HCT116 (cell line): Measurements from ENCODE around the gene COPS9. TPM values are rescaled to one million over a fixed set of nuclear protein-coding genes. Genes with fewer than 3 reads are reported as not detected.

Experiments
- ATAC-seq: fragments of 200-7000 bp; cut with Tn5 transposase; 2 replicates; pipeline ENCODE4 v1.9.1; 2020; ENCODE audit warnings: mild to moderate bottlenecking, moderate library complexity
- BruUV-seq: library from RNA; stranded (reverse); fragments of 400-500 nt; replicated peaks from 2 replicates; lab custom pipeline; 2021; lab: Mats Ljungman, UMichigan
- CTCF ChIA-PET: fragments of 300-600 bp; sonication (Branson Sonifier 250); formaldehyde crosslinking; loops from one replicate; lab custom pipeline; 2021; ENCODE audit warnings: antibody characterized with exemption; lab: Charles Lee
- POLR2A ChIA-PET: fragments of 300-600, 350-600 bp; sonication (Branson Sonifier 250); formaldehyde crosslinking; loops from one replicate; lab custom pipeline; 2021; ENCODE audit warnings: antibody characterized with exemption; lab: Charles Lee
- RAD21 ChIA-PET, 2 experiments: fragments of 300-600 bp; sonication (Branson Sonifier 250); formaldehyde crosslinking; loops; one replicate each; lab custom pipeline; 2023; ENCODE audit warnings: low total read pairs in 2 of 2; ENCODE audit not compliant: uncharacterized antibody in 2 of 2, unreplicated experiment in 2 of 2, low non-redundant PET in 1 of 2; lab: Charles Lee
- DNase-seq: peaks from one replicate; pipeline ENCODE4 v3.0.0-alpha.2; 2010; ENCODE audit warnings: low read depth, low spot score
- H2AFZ ChIP-seq: fragments of 200-600 bp; shearing (Covaris generic), sonication (generic); 2 replicates; pipeline ENCODE4 v1.6.1; 2017; ENCODE audit warnings: low read depth, mixed run types, mixed read lengths, antibody characterized with exemption, low read length; ENCODE audit not compliant: poor library complexity, severe bottlenecking
- H3K27ac ChIP-seq: 2 replicates; pipeline ENCODE4 v1.5.1; 2012; ENCODE audit warnings: low read depth, low read length
- H3K27me3 ChIP-seq: fragments of 200-600 bp; sonication (generic); 2 replicates; pipeline ENCODE4 v1.6.1; 2016; ENCODE audit warnings: mixed run types, low read length, mixed read lengths; ENCODE audit not compliant: insufficient read depth
- H3K36me3 ChIP-seq, 2 experiments: fragments of 200-500 bp in 1 of 2; fragments of 200-600 bp in 1 of 2; sonication (Bioruptor generic) in 1 of 2; sonication (generic) in 1 of 2; 2 replicates each; pipeline versions ENCODE4 v1.5.1 to v1.6.1; 2014 to 2016; ENCODE audit warnings: low read length in 2 of 2, inconsistent platforms in 1 of 2, mixed read lengths in 1 of 2, mixed run types in 1 of 2; ENCODE audit not compliant: insufficient read depth in 2 of 2, control insufficient read depth in 1 of 2
- H3K4me1 ChIP-seq, 2 experiments: fragments of 200-600 bp in 1 of 2; sonication (generic) in 1 of 2; 2 replicates each; pipeline versions ENCODE4 v1.5.1 to v1.6.1; 2012 to 2017; ENCODE audit warnings: low read length in 2 of 2, inconsistent platforms in 1 of 2, mild to moderate bottlenecking in 1 of 2, mixed read lengths in 1 of 2, mixed run types in 1 of 2, moderate library complexity in 1 of 2; ENCODE audit not compliant: insufficient read depth in 2 of 2, control insufficient read depth in 1 of 2
- H3K4me2 ChIP-seq: fragments of 200-600 bp; sonication (generic); 2 replicates; pipeline ENCODE4 v1.6.1; 2017; ENCODE audit warnings: mixed run types, low read length, mixed read lengths
- H3K4me3 ChIP-seq, 2 experiments: fragments of 200-600 bp in 1 of 2; sonication (generic) in 1 of 2; replicated peaks in 1 of 2; 2 replicates each; pipeline ENCODE4 v1.5.1; 2011 to 2016; ENCODE audit warnings: low read length in 2 of 2, control low read depth in 1 of 2, low read depth in 1 of 2, mild to moderate bottlenecking in 1 of 2, mixed read lengths in 1 of 2, mixed run types in 1 of 2
- H3K79me2 ChIP-seq: fragments of 200-600 bp; sonication (generic); 2 replicates; pipeline ENCODE4 v1.6.1; 2017; ENCODE audit warnings: mild to moderate bottlenecking, mixed run types, low read length, moderate library complexity, mixed read lengths; ENCODE audit not compliant: insufficient read depth
- H3K9ac ChIP-seq: fragments of 200-600 bp; sonication (generic); 2 replicates; pipeline ENCODE4 v1.6.1; 2016; ENCODE audit warnings: low read length, mixed read lengths
- H3K9me2 ChIP-seq: fragments of 200-600 bp; sonication (generic), shearing (Covaris generic); 2 replicates; pipeline ENCODE4 v1.6.1; 2017; ENCODE audit warnings: mixed run types, mild to moderate bottlenecking, moderate library complexity; ENCODE audit not compliant: insufficient read depth
- H3K9me3 ChIP-seq, 2 experiments: fragments of 200-500 bp in 1 of 2; fragments of 200-600 bp in 1 of 2; sonication (Bioruptor generic) in 1 of 2; sonication (generic) in 1 of 2; 2 replicates each; pipeline ENCODE4 v1.6.1; 2014 to 2017; ENCODE audit warnings: low read length in 2 of 2, mixed read lengths in 2 of 2, inconsistent platforms in 1 of 2, low read depth in 1 of 2, mild to moderate bottlenecking in 1 of 2, mixed run types in 1 of 2, moderate library complexity in 1 of 2; ENCODE audit not compliant: control insufficient read depth in 1 of 2, insufficient read depth in 1 of 2
- H4K20me1 ChIP-seq: fragments of 200-600 bp; sonication (generic), shearing (Covaris generic); 2 replicates; pipeline ENCODE4 v1.6.1; 2017; ENCODE audit warnings: mixed run types, mild to moderate bottlenecking, moderate library complexity; ENCODE audit not compliant: insufficient read depth
- CBX3 ChIP-seq: IDR thresholded peaks from 2 replicates; pipeline ENCODE4 v1.6.1; 2012; ENCODE audit warnings: low read depth
- EGR1 ChIP-seq: IDR thresholded peaks from 2 replicates; pipeline ENCODE4 v1.6.1; 2012; ENCODE audit warnings: low read depth
- EZH2 ChIP-seq: fragments of 200-600 bp; sonication (generic); IDR thresholded peaks from 2 replicates; pipeline ENCODE4 v1.6.1; 2017; ENCODE audit warnings: antibody characterized with exemption, mixed run types
- EZH2phosphoT487 ChIP-seq: fragments of 200-600 bp; IDR thresholded peaks from 2 replicates; pipeline ENCODE4 v1.6.1; 2018; ENCODE audit warnings: antibody characterized with exemption, borderline replicate concordance
- JUND ChIP-seq: IDR thresholded peaks from 2 replicates; pipeline ENCODE4 v1.6.1; 2012
- MAX ChIP-seq: IDR thresholded peaks from 2 replicates; pipeline ENCODE4 v1.6.1; 2012
- RAD21 ChIP-seq: IDR thresholded peaks from 2 replicates; pipeline ENCODE4 v1.6.1; 2012; ENCODE audit warnings: low read depth, mild to moderate bottlenecking
- SIN3A ChIP-seq: IDR thresholded peaks from 2 replicates; pipeline ENCODE4 v1.6.1; 2012; ENCODE audit warnings: low read depth
- TCF7L2 ChIP-seq: IDR thresholded peaks from 2 replicates; pipeline ENCODE4 v1.7.0; 2011; ENCODE audit warnings: borderline replicate concordance, inconsistent platforms; ENCODE audit not compliant: insufficient read depth, insufficient read length; ENCODE audit errors: extremely low read depth
- YY1 ChIP-seq: IDR thresholded peaks from 2 replicates; pipeline ENCODE4 v1.6.1; 2011; ENCODE audit warnings: low read length, low read depth, moderate library complexity, mild to moderate bottlenecking; ENCODE audit not compliant: insufficient replicate concordance; ENCODE audit errors: extremely low read depth
- ZFX ChIP-seq: fragments of 450-650 bp; IDR thresholded peaks from 2 replicates; pipeline ENCODE4 v1.6.1; 2017
- intact Hi-C: fragments of 100-400 bp; cut with micrococcal nuclease; formaldehyde crosslinking; loops from 2 replicates; pipeline ENCODE4 v1.10.0; 2022
- total RNA-seq: library from RNA; stranded (reverse); gene quantifications from one replicate; pipeline ENCODE4 v1.2.1, GENCODE V29; 2021; ENCODE audit not compliant: unreplicated experiment
- TF ChIP-seq, protein P1 (sequence below): IDR thresholded peaks from 2 replicates; pipeline ENCODE4 v1.6.1; 2012; ENCODE audit warnings: low read depth
- TF ChIP-seq, protein P2 (sequence below): IDR thresholded peaks from 2 replicates; pipeline ENCODE4 v1.6.1; 2011; ENCODE audit warnings: mild to moderate bottlenecking, low read length, moderate library complexity; ENCODE audit not compliant: insufficient replicate concordance; ENCODE audit errors: extremely low read depth

The COPS9 gene
- total RNA-seq, 1 experiment from 2014 or later, result 111 TPM

DNA sequence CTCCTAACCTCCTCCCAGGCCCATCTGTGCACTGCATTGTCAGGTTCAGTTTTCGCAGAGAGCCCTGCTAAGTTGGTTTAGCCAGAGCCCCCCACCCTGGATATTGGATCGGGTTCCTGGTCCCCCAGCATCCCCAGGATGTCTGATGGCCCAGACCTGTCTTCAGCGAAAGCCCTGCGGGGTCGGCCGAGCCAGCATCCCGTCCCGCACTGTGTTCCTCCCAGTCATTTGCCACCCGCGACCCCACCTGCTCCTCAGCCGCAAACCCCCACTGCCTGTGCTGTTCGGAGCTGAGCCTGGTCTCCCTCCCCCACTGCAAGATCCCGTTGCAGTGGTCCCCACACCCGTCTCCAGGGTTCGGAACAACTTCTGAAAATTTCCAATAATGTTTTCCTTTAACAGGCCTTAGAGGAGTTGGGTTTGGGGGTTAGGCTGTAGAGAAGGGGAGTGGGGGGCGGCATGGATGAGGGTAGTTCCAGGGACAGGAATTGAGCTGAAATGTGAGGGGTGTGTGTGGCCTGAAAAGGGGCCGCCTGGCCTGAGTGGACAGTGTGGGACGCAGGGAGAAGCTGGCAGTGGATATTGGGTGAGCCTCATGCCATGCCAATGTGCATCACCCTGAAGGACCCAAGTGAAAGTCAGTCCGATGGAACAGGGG is 1.6 kb upstream of the COPS9 start:
- Histone ChIP-seq H2AFZ (no peak overlapping the region), H3K36me3 (peaks cover 4 to 6% of the 10 kb centered on the region in 2 experiments; a peak in 3 of 4 replicates), H3K4me1 (peaks cover 7 to 18% of the 10 kb centered on the region in 2 experiments; a peak in 3 of 4 replicates), H3K9me3 (no peaks in the 10 kb centered on the region), H3K4me2 (no peak overlapping the region), H3K79me2 (peaks cover 31% of the 10 kb centered on the region), H3K4me3 (no peak overlapping the region), H3K27ac (no peak overlapping the region), H4K20me1 (no peaks in the 10 kb centered on the region), H3K9me2 (no peaks in the 10 kb centered on the region), H3K9ac (no peak overlapping the region), H3K27me3 (no peaks in the 10 kb centered on the region)
- TF ChIP-seq JUND, result no peak
- TF ChIP-seq, protein P1, sequence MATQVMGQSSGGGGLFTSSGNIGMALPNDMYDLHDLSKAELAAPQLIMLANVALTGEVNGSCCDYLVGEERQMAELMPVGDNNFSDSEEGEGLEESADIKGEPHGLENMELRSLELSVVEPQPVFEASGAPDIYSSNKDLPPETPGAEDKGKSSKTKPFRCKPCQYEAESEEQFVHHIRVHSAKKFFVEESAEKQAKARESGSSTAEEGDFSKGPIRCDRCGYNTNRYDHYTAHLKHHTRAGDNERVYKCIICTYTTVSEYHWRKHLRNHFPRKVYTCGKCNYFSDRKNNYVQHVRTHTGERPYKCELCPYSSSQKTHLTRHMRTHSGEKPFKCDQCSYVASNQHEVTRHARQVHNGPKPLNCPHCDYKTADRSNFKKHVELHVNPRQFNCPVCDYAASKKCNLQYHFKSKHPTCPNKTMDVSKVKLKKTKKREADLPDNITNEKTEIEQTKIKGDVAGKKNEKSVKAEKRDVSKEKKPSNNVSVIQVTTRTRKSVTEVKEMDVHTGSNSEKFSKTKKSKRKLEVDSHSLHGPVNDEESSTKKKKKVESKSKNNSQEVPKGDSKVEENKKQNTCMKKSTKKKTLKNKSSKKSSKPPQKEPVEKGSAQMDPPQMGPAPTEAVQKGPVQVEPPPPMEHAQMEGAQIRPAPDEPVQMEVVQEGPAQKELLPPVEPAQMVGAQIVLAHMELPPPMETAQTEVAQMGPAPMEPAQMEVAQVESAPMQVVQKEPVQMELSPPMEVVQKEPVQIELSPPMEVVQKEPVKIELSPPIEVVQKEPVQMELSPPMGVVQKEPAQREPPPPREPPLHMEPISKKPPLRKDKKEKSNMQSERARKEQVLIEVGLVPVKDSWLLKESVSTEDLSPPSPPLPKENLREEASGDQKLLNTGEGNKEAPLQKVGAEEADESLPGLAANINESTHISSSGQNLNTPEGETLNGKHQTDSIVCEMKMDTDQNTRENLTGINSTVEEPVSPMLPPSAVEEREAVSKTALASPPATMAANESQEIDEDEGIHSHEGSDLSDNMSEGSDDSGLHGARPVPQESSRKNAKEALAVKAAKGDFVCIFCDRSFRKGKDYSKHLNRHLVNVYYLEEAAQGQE, result no peak
- no peak for TF ChIP-seq MAX
- TF ChIP-seq RAD21, result no peak
- TF ChIP-seq, protein P2, sequence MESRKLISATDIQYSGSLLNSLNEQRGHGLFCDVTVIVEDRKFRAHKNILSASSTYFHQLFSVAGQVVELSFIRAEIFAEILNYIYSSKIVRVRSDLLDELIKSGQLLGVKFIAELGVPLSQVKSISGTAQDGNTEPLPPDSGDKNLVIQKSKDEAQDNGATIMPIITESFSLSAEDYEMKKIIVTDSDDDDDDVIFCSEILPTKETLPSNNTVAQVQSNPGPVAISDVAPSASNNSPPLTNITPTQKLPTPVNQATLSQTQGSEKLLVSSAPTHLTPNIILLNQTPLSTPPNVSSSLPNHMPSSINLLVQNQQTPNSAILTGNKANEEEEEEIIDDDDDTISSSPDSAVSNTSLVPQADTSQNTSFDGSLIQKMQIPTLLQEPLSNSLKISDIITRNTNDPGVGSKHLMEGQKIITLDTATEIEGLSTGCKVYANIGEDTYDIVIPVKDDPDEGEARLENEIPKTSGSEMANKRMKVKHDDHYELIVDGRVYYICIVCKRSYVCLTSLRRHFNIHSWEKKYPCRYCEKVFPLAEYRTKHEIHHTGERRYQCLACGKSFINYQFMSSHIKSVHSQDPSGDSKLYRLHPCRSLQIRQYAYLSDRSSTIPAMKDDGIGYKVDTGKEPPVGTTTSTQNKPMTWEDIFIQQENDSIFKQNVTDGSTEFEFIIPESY, result no peak
- TF ChIP-seq SIN3A, result no peak
- no peak for TF ChIP-seq EGR1
- TF ChIP-seq TCF7L2, result no peak
- TF ChIP-seq EZH2, result no peak
- no peak for TF ChIP-seq CBX3
- no peak for TF ChIP-seq YY1
- no peak for TF ChIP-seq EZH2phosphoT487
- no peak for TF ChIP-seq ZFX
- BruUV-seq, result no TSS peak
- ATAC-seq (no peak), DNase-seq (no peak)
- ChIA-PET POLR2A (no interaction called here), RAD21 (interaction anchor here in 1 of 2 experiments (1.1 kb wide), 1 partner anchor 77 kb away, joined by 3 read pairs; no protein-coding TSS in a partner anchor), CTCF (interaction anchor here (1.2 kb wide), 1 partner anchor 77 kb away, joined by 3 read pairs; no protein-coding TSS in a partner anchor)
- intact Hi-C loops, result no loop called here
